ENCODE results near the gene PUM2.

PUM2 gene

GRCh38 chr2:20292984-20293383 is 57.7 kb downstream of the PUM2 start:
- H3K4me3 ChIP-seq (ENCODE audit: low read depth, low read length) = no peak overlapping the region
- no peak for DNase-seq (ENCODE audit: low read depth)
- TF ChIP-seq, protein P1, sequence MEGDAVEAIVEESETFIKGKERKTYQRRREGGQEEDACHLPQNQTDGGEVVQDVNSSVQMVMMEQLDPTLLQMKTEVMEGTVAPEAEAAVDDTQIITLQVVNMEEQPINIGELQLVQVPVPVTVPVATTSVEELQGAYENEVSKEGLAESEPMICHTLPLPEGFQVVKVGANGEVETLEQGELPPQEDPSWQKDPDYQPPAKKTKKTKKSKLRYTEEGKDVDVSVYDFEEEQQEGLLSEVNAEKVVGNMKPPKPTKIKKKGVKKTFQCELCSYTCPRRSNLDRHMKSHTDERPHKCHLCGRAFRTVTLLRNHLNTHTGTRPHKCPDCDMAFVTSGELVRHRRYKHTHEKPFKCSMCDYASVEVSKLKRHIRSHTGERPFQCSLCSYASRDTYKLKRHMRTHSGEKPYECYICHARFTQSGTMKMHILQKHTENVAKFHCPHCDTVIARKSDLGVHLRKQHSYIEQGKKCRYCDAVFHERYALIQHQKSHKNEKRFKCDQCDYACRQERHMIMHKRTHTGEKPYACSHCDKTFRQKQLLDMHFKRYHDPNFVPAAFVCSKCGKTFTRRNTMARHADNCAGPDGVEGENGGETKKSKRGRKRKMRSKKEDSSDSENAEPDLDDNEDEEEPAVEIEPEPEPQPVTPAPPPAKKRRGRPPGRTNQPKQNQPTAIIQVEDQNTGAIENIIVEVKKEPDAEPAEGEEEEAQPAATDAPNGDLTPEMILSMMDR (conservative IDR thresholded peaks at IDR 0.05; ENCODE audit: low read depth, low read length) = no peak

- H3K4me3 ChIP-seq (ENCODE audit: low read depth, low read length) = no peak overlapping the region
- TF ChIP-seq, protein P1 (conservative IDR thresholded peaks at IDR 0.05; ENCODE audit: low read depth, low read length) = no peak
- DNase-seq (ENCODE audit: low read depth) = no peak
Observed at GRCh38 chr2:20291846-20292408, 58.7 kb downstream of the PUM2 start.

DNA sequence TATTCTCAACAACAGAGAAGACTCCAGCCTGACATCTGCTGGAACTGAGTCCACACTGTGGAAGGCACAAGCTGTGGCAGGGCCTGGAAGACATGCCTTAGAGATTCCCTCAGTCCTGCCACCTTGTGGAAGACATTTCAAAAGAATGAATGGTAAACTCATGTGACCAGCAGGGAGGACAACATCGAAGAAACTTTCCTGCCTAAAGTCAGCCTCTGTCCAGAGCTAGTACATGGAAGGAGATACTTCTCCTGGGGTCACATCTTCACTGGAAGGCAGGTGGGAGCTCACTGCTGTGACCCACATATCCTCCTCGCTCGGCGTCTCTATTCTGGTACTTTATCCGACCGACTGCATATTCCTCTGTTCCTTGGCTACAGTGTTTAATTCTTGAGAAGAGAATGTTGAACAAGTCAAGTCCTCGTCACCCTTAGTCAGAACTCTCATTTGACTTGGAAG is 59.5 kb downstream of the PUM2 start:
- no peak overlapping the region for H3K4me3 ChIP-seq (ENCODE audit: low read depth, low read length)
- DNase-seq (ENCODE audit: low read depth) = peak; percentile 96
- TF ChIP-seq, protein P1 (conservative IDR thresholded peaks at IDR 0.05; ENCODE audit: low read depth, low read length) = peak; percentile 86

DNA sequence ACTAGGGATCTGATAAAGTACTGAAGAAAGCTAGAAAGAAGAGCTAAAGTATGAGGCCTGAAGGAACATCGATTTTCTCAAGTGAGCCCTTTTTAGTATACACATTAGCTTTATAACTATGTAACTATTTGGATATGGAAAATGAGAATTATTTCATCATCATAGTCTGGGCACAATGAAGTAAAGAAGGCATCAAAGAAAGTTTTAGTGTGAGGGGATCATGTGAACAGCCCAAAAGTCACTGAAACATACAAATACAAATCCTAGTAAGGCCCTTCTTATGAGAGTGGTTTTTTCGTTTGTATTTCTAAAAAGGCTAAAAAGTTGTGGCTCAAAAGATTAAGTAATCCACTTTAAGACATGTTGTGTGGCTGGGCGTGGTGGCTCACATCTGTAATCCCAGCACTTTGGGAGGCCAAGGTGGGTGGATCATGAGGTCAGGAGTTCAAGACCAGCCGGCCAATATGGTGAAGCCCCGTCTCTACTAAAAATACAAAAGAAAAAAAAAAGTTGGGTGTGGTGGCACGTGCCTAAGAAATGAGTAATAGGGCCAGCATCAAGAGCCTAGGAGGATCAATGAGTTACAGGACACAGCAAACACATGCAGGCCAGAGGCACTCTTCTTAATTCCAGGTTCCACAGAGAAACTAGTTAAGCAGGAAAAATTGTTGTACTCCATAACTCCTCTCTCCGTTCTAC is 61.9 kb downstream of the PUM2 start:
- TF ChIP-seq, protein P1 (conservative IDR thresholded peaks at IDR 0.05; ENCODE audit: low read depth, low read length) = no peak
- H3K4me3 ChIP-seq (ENCODE audit: low read depth, low read length) = no peak overlapping the region
- peak; percentile 18 for DNase-seq (ENCODE audit: low read depth)

DNA sequence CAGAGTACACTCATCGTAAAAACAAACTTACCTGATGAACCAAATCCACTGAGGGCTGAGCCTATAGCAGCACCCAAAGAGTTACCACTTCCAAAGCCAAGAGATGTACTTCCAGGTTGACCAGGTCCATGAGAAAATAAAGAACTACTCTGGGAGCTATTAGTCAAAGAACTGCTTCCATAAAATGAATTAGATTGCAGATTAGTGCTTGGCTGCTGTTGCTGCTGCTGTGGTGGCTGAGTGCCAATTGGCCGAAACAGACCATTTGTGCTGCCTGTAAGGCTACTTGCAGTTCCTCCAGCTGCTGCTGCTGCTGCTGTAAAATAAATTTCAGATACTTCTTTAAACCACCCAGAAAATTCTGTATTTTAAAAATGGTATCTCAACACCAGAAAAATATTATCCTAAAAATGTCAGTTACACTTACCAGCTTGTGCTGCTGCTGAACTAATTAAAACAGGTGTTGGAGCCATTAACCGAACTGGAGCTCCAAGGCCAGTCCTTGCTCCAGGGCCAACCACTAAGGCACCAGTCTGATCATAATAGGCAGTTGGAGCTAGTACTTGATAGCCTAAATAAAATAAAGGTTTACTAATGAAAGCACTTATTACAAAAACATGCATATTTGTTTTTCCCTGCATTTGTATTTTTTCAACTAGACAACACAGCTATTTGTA is 67.6 kb downstream of the PUM2 start:
- DNase-seq (ENCODE audit: low read depth) = peak; percentile 68
- TF ChIP-seq, protein P1 (conservative IDR thresholded peaks at IDR 0.05; ENCODE audit: low read depth, low read length) = no peak

DNA sequence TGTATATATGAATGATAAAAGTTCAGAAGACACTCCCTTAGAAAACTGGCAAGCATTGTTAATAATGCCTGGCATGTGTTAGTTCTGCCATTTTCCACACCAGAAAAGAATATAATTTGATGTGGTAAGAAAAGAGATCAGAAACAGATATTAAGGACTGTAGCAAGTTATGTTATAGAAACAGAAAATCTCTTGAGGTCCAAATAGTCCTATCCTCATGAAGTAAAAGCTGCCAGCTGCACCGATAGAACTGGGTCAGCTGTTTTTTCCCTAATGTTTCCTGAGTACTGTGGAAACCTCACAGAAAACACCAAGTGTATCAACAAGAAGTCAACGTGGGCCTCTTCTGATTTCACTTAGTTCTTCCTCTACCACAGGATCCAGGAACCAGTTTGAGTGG is 68.8 kb downstream of the PUM2 start:
- TF ChIP-seq, protein P1 (conservative IDR thresholded peaks at IDR 0.05; ENCODE audit: low read depth, low read length) = no peak
- H3K4me3 ChIP-seq (ENCODE audit: low read depth, low read length) = no peak overlapping the region
- DNase-seq (ENCODE audit: low read depth) = no peak

More for the DNA sequence above, 67.6 kb downstream of the PUM2 start:
- H3K4me3 ChIP-seq (ENCODE audit: low read depth, low read length) = no peak overlapping the region

All from choroid plexus epithelial cell (primary cell).